GM19099 (cell line): ENCODE data around the gene DOK7.

Source experiments
- POLR2A ChIP-seq: IDR thresholded peaks from 3 replicates; pipeline ENCODE4 v1.6.1; 2011; ENCODE audit warnings: low read depth; ENCODE audit not compliant: insufficient read length; ENCODE audit errors: extremely low read depth

DOK7 gene

GRCh38 chr4:3491681-3492405, 28.7 kb downstream of the DOK7 start:
- no peak for TF ChIP-seq POLR2A

DNA sequence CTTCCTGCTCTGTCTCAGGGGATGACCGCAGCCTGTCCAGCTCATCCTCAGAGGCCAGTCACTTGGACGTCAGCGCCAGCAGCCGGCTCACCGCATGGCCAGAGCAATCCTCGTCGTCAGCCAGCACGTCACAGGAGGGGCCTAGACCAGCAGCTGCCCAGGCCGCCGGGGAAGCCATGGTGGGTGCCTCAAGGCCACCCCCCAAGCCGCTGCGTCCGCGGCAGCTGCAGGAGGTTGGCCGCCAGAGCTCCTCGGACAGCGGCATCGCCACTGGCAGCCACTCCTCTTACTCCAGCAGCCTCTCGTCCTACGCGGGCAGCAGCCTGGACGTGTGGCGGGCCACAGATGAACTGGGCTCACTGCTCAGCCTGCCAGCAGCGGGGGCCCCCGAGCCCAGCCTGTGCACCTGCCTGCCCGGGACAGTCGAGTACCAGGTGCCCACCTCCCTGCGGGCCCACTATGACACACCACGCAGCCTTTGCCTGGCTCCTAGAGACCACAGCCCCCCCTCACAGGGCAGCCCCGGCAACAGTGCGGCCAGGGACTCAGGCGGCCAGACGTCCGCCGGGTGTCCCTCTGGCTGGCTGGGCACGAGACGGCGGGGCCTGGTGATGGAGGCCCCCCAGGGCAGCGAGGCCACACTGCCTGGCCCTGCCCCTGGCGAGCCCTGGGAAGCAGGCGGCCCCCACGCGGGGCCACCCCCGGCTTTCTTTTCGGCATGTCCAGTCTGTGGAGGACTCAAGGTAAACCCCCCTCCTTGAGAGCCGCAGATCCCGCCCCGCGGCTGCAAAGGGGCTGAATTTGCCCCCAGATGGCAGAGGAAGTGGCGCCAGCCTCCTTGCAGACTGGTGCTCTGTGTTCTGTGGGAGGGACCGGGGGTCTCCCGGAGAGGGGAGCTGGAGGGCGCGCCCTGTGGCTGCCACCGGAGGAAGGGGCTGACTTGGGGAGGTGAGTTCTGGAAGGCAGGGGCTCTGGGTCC, 29.9 kb downstream of the DOK7 start:
- no peak for TF ChIP-seq POLR2A

DNA sequence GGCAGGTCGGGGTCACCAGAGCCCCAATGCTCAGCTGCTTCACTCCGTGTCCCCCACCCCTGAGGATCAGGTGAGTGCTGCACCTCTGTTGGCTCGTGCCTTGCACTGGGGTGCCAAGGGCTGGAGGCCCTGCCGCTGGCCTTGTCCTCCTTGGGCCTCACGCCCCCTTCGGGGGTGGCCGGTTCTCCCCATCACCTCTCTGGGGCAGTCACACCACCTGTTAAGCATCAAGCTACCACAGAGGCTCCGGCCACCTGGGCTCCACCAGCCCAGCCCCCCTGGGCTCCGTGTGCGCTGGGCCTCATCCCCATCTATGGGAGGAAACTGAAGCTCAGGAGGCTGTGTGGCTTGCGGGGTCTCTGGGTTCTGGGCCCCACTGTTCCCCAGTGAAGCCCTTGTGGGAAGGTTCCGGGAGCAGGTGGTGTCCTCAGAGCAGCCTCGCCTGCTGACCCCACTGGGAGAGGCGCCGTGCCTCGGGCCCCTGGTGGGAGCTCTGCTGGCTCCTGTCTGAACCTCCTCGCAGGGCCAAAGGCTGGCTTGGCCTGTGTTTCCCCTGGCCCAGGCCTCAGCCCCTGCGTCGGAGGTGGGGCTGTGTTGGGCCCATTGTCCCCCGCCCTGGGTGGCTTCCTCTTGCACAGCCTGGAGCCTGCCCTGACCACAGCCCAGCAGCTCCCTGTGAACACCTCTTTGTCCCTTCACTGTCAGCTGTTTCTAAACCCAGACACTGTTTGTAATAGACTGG, 30.8 kb downstream of the DOK7 start:
- TF ChIP-seq POLR2A, result no peak

GRCh38 chr4:3494462-3494871, 31.4 kb downstream of the DOK7 start:
- TF ChIP-seq POLR2A, result no peak

GRCh38 chr4:3495204-3495975, 32.3 kb downstream of the DOK7 start:
- TF ChIP-seq POLR2A, result no peak

GRCh38 chr4:3496021-3496420, 32.9 kb downstream of the DOK7 start:
- TF ChIP-seq POLR2A, result no peak

- TF ChIP-seq POLR2A, result no peak
These were observed 34.0 kb downstream of the DOK7 start for GRCh38 chr4:3497095-3497494.

GRCh38 chr4:3497523-3498389, 34.6 kb downstream of the DOK7 start:
- TF ChIP-seq POLR2A, result no peak

DNA sequence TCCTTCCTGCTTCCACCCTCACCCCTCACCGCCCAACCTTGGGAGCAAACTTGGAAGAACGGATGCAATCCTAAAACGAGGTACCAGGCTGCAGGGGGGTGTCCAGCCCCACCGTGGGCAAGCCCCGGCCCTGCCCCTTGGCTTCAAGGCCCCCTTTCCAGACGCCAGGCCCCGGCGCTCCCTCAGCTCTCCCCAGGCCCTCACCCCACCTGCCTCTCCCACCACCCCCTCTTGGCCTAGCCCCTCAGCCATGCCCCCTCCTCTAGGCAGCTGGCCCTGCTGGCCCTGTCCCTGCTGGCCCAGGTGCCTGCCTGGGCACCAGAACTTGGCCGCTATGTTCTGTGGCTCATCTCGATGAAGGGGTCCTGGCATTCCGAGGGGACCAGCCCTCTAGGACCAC, 35.3 kb downstream of the DOK7 start:
- TF ChIP-seq POLR2A, result no peak

DNA sequence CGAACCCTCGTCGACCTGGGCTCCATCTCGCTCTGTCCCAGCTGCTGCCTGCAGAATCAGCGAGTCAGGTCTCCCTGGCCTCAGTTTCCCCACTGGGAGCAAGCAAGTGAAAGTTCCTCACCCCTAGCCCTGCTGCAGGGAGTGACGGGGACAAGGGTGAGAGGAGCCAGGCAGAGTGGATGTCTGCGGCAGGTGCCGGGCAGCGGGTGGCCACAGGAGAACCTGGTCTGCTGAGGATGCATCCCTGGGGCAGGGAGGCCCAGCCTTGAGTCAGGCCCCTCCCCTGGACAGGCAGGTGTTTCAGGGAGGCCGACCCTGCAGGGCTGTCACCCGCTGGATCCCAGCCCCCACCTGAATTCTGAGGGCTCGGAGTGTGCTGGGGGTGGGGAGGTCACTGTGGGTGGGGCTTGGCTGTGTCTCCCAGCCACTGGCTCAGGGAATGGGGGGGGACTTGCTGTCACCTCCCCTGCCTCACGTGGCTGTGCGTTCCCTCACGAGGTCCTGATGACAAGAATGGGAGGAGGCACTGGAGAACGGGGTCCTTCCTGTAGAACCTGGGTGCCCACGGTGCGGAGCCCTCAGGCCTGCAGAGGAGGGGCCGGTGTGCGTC, 35.9 kb downstream of the DOK7 start:
- TF ChIP-seq POLR2A, result no peak

DNA sequence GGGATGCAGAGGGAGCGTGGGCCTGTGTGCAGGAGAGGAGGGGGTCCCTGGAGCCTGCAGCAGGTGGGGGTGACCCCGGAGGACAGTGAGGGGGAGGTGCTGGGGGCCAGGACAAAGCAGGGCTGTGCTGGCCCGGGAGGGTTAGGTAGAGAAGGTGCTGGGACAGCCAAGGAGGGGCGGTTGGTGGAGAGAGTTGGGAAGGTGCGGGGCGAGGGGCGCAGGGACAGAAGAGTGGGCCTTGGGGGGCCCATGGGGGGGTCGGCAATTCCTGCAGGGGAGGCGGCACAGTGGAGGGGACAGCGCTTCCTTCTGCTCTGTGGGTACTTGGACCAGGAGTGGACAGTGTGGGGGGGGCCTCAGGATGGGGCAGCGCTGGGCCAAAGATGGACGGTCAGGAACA, 36.6 kb downstream of the DOK7 start:
- TF ChIP-seq POLR2A, result no peak

- TF ChIP-seq POLR2A, result no peak
These were observed 37.0 kb downstream of the DOK7 start for GRCh38 chr4:3500111-3500510.

- TF ChIP-seq POLR2A, result no peak
These were observed 37.6 kb downstream of the DOK7 start for GRCh38 chr4:3500634-3501101.
